ENCODE data around the gene INTS12.

Gene INTS12

GRCh38 chr4:105708181-105709080 lies at the start of gene INTS12, which contains the start of gene GSTCD (continued):
- TF ChIP-seq BCL6B (tag by site-specific recombination; IDR thresholded peaks at IDR 0.05) (no peak), ZNF785 (tag by site-specific recombination; IDR thresholded peaks at IDR 0.05) (peak; percentile 72; the same call in 1 of the 2 replicates), ZNF473 (tag by site-specific recombination; IDR thresholded peaks at IDR 0.05) (no peak), ZNF211 (tag by site-specific recombination; IDR thresholded peaks at IDR 0.05; ENCODE audit: low read depth) (no peak), ZNF133 (tag by site-specific recombination; IDR thresholded peaks at IDR 0.05) (no peak), BCL11A (tag by site-specific recombination; IDR thresholded peaks at IDR 0.05; ENCODE audit: low read depth) (no peak), ZSCAN23 (tag by site-specific recombination; IDR thresholded peaks at IDR 0.05) (peak; percentile 83), SP3 (tag by site-specific recombination; IDR thresholded peaks at IDR 0.05) (peak; percentile 77), SP2 (tag by site-specific recombination; IDR thresholded peaks at IDR 0.05) (peak; percentile 79), ZNF701 (tag by site-specific recombination; IDR thresholded peaks at IDR 0.05) (no peak), ZNF561 (tag by site-specific recombination; IDR thresholded peaks at IDR 0.05; ENCODE audit: borderline replicate concordance) (peak; percentile 95), ZNF585B (tag by site-specific recombination; IDR thresholded peaks at IDR 0.05) (no peak), ZNF148 (tag by site-specific recombination; IDR thresholded peaks at IDR 0.05; ENCODE audit: borderline replicate concordance) (no peak; the same call in 1 of the 2 replicates), ZNF510 (tag by site-specific recombination; IDR thresholded peaks at IDR 0.05; ENCODE audit: insufficient replicate concordance) (peak; percentile 51), ZBTB20 (tag by site-specific recombination; IDR thresholded peaks at IDR 0.05) (peak; percentile 99), ZNF571 (tag by site-specific recombination; IDR thresholded peaks at IDR 0.05) (no peak), ZNF169 (tag by site-specific recombination; IDR thresholded peaks at IDR 0.05) (no peak), ZNF776 (tag by site-specific recombination; IDR thresholded peaks at IDR 0.05; ENCODE audit: borderline replicate concordance) (no peak), OVOL3 (tag by site-specific recombination; IDR thresholded peaks at IDR 0.05) (peak; percentile 55; the same call in 1 of the 2 replicates), GLI2 (tag by site-specific recombination; IDR thresholded peaks at IDR 0.05; ENCODE audit: borderline replicate concordance, low read depth) (no peak), ZNF48 (tag by site-specific recombination; IDR thresholded peaks at IDR 0.05) (no peak), ZNF544 (tag by site-specific recombination; IDR thresholded peaks at IDR 0.05) (no peak), HOXD13 (CRISPR knock-in tag; IDR thresholded peaks at IDR 0.05; ENCODE audit: borderline replicate concordance) (no peak), KLF16 (tag by site-specific recombination; IDR thresholded peaks at IDR 0.05) (peak; percentile 94), ZIC2 (tag by site-specific recombination; IDR thresholded peaks at IDR 0.05) (no peak), ZNF24 (tag by site-specific recombination; IDR thresholded peaks at IDR 0.05) (peak; percentile 96), ZFHX2 (tag by site-specific recombination; conservative IDR thresholded peaks at IDR 0.05) (peak; percentile 28)
- TF ChIP-seq, protein P1, sequence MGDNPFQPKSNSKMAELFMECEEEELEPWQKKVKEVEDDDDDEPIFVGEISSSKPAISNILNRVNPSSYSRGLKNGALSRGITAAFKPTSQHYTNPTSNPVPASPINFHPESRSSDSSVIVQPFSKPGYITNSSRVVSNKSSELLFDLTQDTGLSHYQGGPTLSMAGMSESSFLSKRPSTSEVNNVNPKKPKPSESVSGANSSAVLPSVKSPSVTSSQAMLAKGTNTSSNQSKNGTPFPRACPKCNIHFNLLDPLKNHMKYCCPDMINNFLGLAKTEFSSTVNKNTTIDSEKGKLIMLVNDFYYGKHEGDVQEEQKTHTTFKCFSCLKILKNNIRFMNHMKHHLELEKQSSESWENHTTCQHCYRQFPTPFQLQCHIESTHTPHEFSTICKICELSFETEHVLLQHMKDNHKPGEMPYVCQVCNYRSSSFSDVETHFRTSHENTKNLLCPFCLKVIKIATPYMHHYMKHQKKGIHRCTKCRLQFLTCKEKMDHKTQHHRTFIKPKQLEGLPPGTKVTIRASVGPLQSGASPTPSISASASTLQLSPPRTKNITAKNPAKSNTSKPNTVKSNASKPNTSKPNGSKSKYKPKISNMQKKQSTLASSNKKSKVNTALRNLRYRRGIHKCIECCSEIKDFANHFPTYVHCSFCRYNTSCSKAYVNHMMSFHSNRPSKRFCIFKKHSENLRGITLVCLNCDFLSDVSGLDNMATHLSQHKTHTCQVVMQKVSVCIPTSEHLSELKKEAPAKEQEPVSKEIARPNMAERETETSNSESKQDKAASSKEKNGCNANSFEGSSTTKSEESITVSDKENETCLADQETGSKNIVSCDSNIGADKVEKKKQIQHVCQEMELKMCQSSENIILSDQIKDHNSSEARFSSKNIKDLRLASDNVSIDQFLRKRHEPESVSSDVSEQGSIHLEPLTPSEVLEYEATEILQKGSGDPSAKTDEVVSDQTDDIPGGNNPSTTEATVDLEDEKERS (tag by site-specific recombination; IDR thresholded peaks at IDR 0.05), result peak; percentile 66; the same call in 1 of the 2 replicates
- TF ChIP-seq, protein P2, sequence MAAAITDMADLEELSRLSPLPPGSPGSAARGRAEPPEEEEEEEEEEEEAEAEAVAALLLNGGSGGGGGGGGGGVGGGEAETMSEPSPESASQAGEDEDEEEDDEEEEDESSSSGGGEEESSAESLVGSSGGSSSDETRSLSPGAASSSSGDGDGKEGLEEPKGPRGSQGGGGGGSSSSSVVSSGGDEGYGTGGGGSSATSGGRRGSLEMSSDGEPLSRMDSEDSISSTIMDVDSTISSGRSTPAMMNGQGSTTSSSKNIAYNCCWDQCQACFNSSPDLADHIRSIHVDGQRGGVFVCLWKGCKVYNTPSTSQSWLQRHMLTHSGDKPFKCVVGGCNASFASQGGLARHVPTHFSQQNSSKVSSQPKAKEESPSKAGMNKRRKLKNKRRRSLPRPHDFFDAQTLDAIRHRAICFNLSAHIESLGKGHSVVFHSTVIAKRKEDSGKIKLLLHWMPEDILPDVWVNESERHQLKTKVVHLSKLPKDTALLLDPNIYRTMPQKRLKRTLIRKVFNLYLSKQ (tag by site-specific recombination; IDR thresholded peaks at IDR 0.05; ENCODE audit: borderline replicate concordance), result no peak

Data from HEK293 (cell line).